Progenitor cell of endocrine pancreas (in vitro differentiated cells): ENCODE measurements around the gene RNU6-9. TPM values are rescaled to one million over a fixed set of nuclear protein-coding genes. Genes with fewer than 3 reads are reported as not detected.

ENCODE experiments used
- DNase-seq: peaks from one replicate; pipeline ENCODE4 v3.0.0; 2021; ENCODE audit warnings: low spot score; ENCODE audit not compliant: unreplicated experiment
- H3K27ac Mint-ChIP-seq: 2 replicates; pipeline ENCODE4 v1.8.0; 2021; ENCODE audit warnings: mild to moderate bottlenecking, moderate library complexity, mixed read lengths
- H3K27me3 Mint-ChIP-seq: 2 replicates; pipeline ENCODE4 v1.8.0; 2021; ENCODE audit warnings: mixed read lengths
- H3K36me3 Mint-ChIP-seq: 2 replicates; pipeline ENCODE4 v1.8.0; 2022; ENCODE audit warnings: mixed read lengths; ENCODE audit not compliant: insufficient read depth
- H3K4me1 Mint-ChIP-seq: 2 replicates; pipeline ENCODE4 v1.8.0; 2021; ENCODE audit warnings: low read depth, mixed read lengths
- H3K4me3 Mint-ChIP-seq: 2 replicates; pipeline ENCODE4 v1.8.0; 2021; ENCODE audit warnings: low read depth, mild to moderate bottlenecking, moderate library complexity, mixed read lengths
- H3K9me3 Mint-ChIP-seq: 2 replicates; pipeline ENCODE4 v1.8.0; 2021; ENCODE audit warnings: low read depth, mixed read lengths
- total RNA-seq: library from RNA; stranded (reverse); gene quantifications from 2 replicates; pipeline ENCODE4 v1.2.1, GENCODE V29; 2021
- TF ChIP-seq, protein P1 (sequence below): fragments of 200-600 bp; sonication (generic); IDR thresholded peaks from one replicate; pipeline ENCODE4 v1.5.0; 2021; ENCODE audit warnings: antibody characterized with exemption, mild to moderate bottlenecking; ENCODE audit not compliant: unreplicated experiment

RNU6-9 gene
- total RNA-seq, 1 donor from 2014 or later, result not detected

DNA sequence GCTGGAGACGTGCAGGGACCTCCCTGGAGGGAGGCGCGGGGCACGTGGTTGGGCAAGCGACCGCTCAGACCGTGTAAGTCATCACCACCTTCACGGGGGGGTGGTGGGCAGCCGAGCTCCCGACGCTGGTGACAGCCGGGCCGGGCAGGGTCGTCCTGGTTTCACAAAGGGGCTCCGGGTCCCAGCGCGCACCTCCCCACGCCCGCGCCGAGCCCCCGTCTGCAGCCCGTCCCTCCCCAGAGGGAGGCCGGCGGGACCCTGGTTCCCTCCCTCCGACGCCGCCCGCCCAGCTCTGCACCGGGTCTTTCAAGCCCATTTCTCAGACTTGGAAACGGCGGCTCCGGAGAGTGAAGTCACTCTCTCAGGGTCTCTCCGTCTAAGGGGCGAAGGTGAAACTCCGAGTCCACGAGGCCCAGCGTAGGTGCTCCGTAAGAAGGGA, 31.8 kb downstream of the RNU6-9 start:
- DNase-seq, result no peak
- Mint-ChIP-seq H3K27me3 (peaks cover 13% of the 10 kb centered on the region), H3K36me3 (peaks cover 3% of the 10 kb centered on the region), H3K4me3 (peak overlapping the region; percentile 74), H3K27ac (peak overlapping the region; percentile 74), H3K4me1 (peaks cover 3% of the 10 kb centered on the region), H3K9me3 (no peaks in the 10 kb centered on the region)
- TF ChIP-seq, protein P1, sequence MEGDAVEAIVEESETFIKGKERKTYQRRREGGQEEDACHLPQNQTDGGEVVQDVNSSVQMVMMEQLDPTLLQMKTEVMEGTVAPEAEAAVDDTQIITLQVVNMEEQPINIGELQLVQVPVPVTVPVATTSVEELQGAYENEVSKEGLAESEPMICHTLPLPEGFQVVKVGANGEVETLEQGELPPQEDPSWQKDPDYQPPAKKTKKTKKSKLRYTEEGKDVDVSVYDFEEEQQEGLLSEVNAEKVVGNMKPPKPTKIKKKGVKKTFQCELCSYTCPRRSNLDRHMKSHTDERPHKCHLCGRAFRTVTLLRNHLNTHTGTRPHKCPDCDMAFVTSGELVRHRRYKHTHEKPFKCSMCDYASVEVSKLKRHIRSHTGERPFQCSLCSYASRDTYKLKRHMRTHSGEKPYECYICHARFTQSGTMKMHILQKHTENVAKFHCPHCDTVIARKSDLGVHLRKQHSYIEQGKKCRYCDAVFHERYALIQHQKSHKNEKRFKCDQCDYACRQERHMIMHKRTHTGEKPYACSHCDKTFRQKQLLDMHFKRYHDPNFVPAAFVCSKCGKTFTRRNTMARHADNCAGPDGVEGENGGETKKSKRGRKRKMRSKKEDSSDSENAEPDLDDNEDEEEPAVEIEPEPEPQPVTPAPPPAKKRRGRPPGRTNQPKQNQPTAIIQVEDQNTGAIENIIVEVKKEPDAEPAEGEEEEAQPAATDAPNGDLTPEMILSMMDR, result no peak

DNA sequence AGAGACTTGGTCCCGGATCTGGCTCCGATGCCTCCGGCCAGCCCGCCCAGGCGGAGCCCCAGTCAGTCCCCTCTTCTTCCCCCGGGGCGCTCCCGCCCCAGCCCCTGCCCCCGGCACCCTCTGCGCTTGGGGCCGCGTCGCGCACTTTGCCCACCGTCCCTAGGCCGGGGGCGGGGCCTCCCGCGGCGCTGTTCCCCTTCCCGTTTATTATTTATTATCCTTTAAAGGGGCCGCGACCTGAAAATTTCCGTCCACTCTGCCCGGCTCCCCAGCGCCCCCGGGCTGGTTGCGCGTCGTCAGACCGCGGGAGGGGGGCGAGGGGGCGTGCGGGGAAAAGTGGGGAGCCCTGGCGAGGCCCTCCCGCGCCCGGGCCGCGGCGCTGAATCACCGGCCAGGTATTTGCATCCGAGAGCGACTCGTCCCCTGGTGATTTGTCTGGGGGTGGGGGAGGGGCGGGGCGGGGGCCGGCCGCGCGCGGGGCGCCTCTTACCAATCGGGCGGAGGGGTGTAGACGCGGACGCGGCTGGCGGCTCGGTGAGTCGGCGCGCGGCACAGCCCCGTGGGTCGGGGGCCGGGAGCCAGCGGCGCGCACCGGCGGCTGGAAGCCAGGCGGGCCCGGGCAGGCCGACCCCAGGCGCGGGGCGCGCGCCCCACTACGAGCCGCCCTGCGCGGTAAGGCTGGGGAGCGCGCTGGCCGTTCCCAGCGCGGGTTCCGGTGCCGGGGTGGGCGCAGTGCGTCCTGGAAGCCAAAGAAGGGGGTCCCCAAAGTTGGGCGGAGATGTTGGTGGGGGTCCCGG, 32.4 kb downstream of the RNU6-9 start, which contains the start of gene ARID3A:
ARID3A (plus strand) TSS at position 510 of the 797 bp plus-strand sequence. CDS start 3,494 bp downstream, outside the sequence.
- TF ChIP-seq, protein P1, result peak; percentile 8
- H3K27ac Mint-ChIP-seq, result peak within 1 kb of the TSS; percentile 76
- H3K4me3 Mint-ChIP-seq, result peak within 1 kb of the TSS; percentile 87
- DNase-seq, result peak; percentile 67
- H3K36me3 Mint-ChIP-seq, result peaks cover 3% of the 10 kb centered on the region
- peaks cover 11% of the 10 kb centered on the region for H3K27me3 Mint-ChIP-seq
- no peaks in the 10 kb centered on the region for H3K9me3 Mint-ChIP-seq
- H3K4me1 Mint-ChIP-seq, result peaks cover 3% of the 10 kb centered on the region

DNA sequence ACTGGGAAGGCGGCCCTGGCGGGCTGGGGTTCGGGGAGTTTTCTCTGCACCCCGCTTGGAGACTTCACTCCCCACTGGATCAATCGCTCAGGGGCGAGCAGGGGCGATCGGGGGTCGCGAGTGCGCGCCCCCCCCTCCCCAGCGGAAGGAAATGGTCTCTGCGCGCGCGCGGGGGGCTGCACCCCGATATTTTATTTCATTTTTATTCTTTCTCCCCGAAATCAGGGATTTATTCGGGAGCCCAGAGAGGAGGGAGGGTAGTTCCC, 33.0 kb downstream of the RNU6-9 start:
- TF ChIP-seq, protein P1, result no peak
- Mint-ChIP-seq H3K9me3 (no peaks in the 10 kb centered on the region), H3K4me3 (peak overlapping the region; percentile 87), H3K27me3 (peaks cover 7% of the 10 kb centered on the region), H3K27ac (no peak overlapping the region), H3K4me1 (peaks cover 4% of the 10 kb centered on the region), H3K36me3 (peaks cover 3% of the 10 kb centered on the region)
- no peak for DNase-seq

DNA sequence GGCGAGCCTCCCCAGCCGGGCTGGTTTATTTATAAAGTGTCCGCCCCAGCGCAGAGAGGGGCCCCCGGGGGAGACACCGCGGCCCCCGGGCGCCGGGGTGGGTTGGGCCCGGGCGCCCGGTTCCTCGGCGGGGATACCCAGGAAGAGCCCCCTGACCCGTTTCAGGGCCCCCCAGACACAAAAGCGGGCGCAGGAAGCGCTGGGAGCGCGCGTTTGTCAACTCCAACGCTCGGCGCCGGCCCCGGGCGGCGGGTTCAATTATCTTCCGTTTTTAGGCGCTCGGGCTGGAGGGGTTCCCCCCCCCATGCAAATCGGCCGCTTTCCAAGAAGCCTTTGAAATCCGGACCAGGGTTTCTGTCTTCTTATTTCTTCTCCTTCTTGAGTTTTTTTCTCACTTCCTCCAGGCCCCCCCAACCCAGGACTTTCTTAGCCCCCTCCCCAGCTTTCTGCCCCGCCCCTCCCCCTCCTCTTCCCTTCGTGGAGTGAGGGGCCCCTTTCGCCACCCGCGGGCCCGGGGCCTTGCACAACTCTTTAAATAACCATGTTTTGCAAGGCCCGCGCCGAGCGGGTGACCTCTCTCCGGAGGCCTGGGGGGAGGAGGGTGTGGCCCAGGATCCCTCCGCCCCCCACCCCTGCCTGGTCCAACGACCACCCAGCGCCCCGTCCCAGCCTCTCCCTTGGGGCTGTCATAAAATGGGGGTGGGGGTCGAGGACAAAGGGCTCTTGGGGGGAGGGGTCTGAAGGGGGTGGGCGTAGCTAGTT, 33.5 kb downstream of the RNU6-9 start:
- Mint-ChIP-seq H3K36me3 (peaks cover 3% of the 10 kb centered on the region), H3K4me3 (peak overlapping the region; percentile 87), H3K27ac (peak overlapping the region; percentile 76), H3K4me1 (peaks cover 4% of the 10 kb centered on the region), H3K9me3 (no peaks in the 10 kb centered on the region), H3K27me3 (peaks cover 3% of the 10 kb centered on the region)
- no peak for DNase-seq
- TF ChIP-seq, protein P1, result no peak

DNA sequence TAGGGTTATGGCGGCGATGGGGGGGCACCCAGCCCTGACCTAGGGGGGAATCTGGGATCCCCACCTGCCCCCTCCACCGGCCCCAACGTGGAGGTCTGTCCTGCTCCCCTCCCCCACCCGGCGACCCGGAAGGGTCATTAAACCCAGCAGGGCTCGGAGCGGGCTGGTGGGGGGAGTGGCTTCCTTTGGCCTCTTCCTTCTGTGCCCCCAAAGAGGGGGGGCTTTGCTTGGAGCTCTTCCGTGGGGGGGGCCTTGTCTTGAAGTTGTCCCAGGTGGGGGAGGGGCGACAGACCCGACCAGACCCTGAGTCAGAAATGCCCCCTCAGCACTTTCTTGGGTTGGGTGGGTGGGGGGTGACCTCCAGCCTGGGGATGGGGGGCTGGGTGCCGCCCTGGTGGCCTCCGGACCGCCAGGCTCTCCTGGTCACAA, 34.1 kb downstream of the RNU6-9 start:
- Mint-ChIP-seq H3K27me3 (no peaks in the 10 kb centered on the region), H3K27ac (peak overlapping the region; percentile 33), H3K4me1 (peaks cover 1% of the 10 kb centered on the region), H3K9me3 (no peaks in the 10 kb centered on the region), H3K4me3 (peak overlapping the region; percentile 87), H3K36me3 (peaks cover 3% of the 10 kb centered on the region)
- DNase-seq, result no peak
- TF ChIP-seq, protein P1, result no peak
